ENCODE results near the gene UNC5CL. TPM values are rescaled to one million over a fixed set of nuclear protein-coding genes. Genes with fewer than 3 reads are reported as not detected.

UNC5CL gene
- total and polyA plus RNA-seq, 2 of the 8 experiments (the other 6 are each of a cell fraction or from before 2014, with no cell fraction given): 1.3 to 1.7 TPM

- Histone ChIP-seq H3K27me3 (replicated peaks in 1 of 4; ENCODE audit: control insufficient read depth in 3 of 4, extremely low read depth in 1 of 4, insufficient read depth in 3 of 4, low read length in 3 of 4) (no peaks in the 10 kb centered on the region), H2BK120ac (replicated peaks; ENCODE audit: low read depth, low read length) (no peak overlapping the region), H3K4me3 (ENCODE audit: extremely low read depth in 1 of 4, insufficient read depth in 2 of 4, low read depth in 3 of 4, low read length in 4 of 4) (no peak overlapping the region), H3K79me1 (ENCODE audit: low read depth, low read length) (no peaks in the 10 kb centered on the region), H3K79me2 (ENCODE audit: control insufficient read depth in 1 of 2, insufficient read depth in 2 of 2, low read length in 2 of 2) (no peaks in the 10 kb centered on the region), H3K9me3 (ENCODE audit: insufficient read depth in 2 of 2, low read depth in 1 of 2, low read length in 1 of 2) (no peaks in the 10 kb centered on the region), H4K91ac (replicated peaks; ENCODE audit: insufficient read length, low read length) (no peak overlapping the region), H2BK12ac (ENCODE audit: low read depth, low read length) (no peak overlapping the region), H3K36me3 (ENCODE audit: control insufficient read depth in 2 of 4, insufficient read depth in 4 of 4, low read length in 3 of 4) (no peaks in the 10 kb centered on the region), H3K56ac (replicated peaks; ENCODE audit: insufficient read length, low read depth, low read length) (no peak overlapping the region), H2BK15ac (ENCODE audit: low read length) (no peak overlapping the region), H2AK5ac (ENCODE audit: low read depth, low read length) (no peak overlapping the region), H4K8ac (ENCODE audit: extremely low read depth, insufficient read depth, low read length) (no peak overlapping the region), H3K14ac (ENCODE audit: insufficient read length) (no peak overlapping the region), H3K9ac (replicated peaks in 1 of 4; ENCODE audit: extremely low read depth in 1 of 4, low read depth in 3 of 4, low read length in 3 of 4) (no peak overlapping the region), H4K5ac (ENCODE audit: insufficient read length, low read depth, low read length) (no peak overlapping the region), H3K18ac (ENCODE audit: extremely low read depth, low read length) (no peak overlapping the region), H3K4me1 (replicated peaks in 1 of 4; ENCODE audit: control insufficient read depth in 3 of 4, insufficient read depth in 4 of 4, low read length in 3 of 4) (peaks cover 0 to 4% (median 3%) of the 10 kb centered on the region in 4 experiments; a peak in 5 of 7 replicates), H2AFZ (ENCODE audit: low read length) (no peak overlapping the region), H4K20me1 (replicated peaks in 1 of 2; ENCODE audit: control insufficient read depth in 1 of 2, insufficient read depth in 2 of 2, low read length in 2 of 2) (no peaks in the 10 kb centered on the region), H3K23me2 (ENCODE audit: low read depth, low read length) (no peaks in the 10 kb centered on the region), H3K4ac (replicated peaks; ENCODE audit: insufficient read length, low read depth, low read length) (no peak overlapping the region), H3K27ac (ENCODE audit: low read depth, low read length) (no peak overlapping the region), H2BK20ac (ENCODE audit: low read length) (no peak overlapping the region), H3K23ac (ENCODE audit: insufficient read length) (no peak overlapping the region), H3K4me2 (ENCODE audit: insufficient read depth in 1 of 2, low read depth in 2 of 2, low read length in 2 of 2) (no peak overlapping the region), H2BK5ac (ENCODE audit: low read depth, low read length) (no peak overlapping the region)
- DNase-seq (ENCODE audit: low read depth in 1 of 2, low spot score in 2 of 2) (no peak), FAIRE-seq (no peak)
- CTCF ChIA-PET (ENCODE audit: partially characterized antibody): interaction anchor here (1.2 to 6.0 kb wide), 4 partner anchors 8 to 26 kb away, joined by 4 to 80 read pairs (median 7); no protein-coding TSS in a partner anchor
- no peak for TF ChIP-seq TAF7 (optimal IDR thresholded peaks at IDR 0.05; ENCODE audit: borderline replicate concordance, low read depth, low read length)
- no peak for TF ChIP-seq ZNF274 (IDR thresholded peaks at IDR 0.05; ENCODE audit: borderline replicate concordance, extremely low read depth, low read length)
- 97% methylated on average over 3 of the region's 3 CpGs; no CpG with 5 or more reads in 1 of the 2 experiments for WGBS, 2 experiments (ENCODE audit: extremely low coverage in 1 of 2, insufficient coverage in 1 of 2, insufficient read length in 1 of 2, insufficient replicate concordance in 2 of 2, low coverage in 1 of 2, low lambda C conversion rate in 2 of 2, missing lambda C conversion rate in 1 of 2)
- POLR2A ChIA-PET (ENCODE audit: partially characterized antibody): interaction anchor here (0.9 kb wide), 2 partner anchors 12 to 27 kb away, joined by 3 read pairs; no protein-coding TSS in a partner anchor
Measured at GRCh38 chr6:41043151-41043550, 4.1 kb upstream of the UNC5CL start.

Data from H1 (cell line).